Fibroblast of mammary gland (primary cell): ENCODE measurements around the gene RNF149.
"Not testable (repeated sequence)": the region's sequence is repeated elsewhere in the genome, so short reads cannot be mapped to it uniquely, and the experiment has no call there.

Experiments
- DNase-seq: peaks from one replicate; pipeline ENCODE4 v3.0.0-alpha.2; 2010; ENCODE audit warnings: low read depth
- H3K4me3 ChIP-seq: 2 replicates; pipeline ENCODE4 v1.5.1; 2011; ENCODE audit warnings: low read depth, mild to moderate bottlenecking, low read length, moderate library complexity; ENCODE audit not compliant: control insufficient read depth
- CTCF ChIP-seq: conservative IDR thresholded peaks from 2 replicates; pipeline ENCODE4 v1.5.1; 2011; ENCODE audit warnings: low read depth, low read length, inconsistent platforms; ENCODE audit not compliant: control insufficient read depth, insufficient read depth

Gene RNF149

GRCh38 chr2:101330253-101330933 is 21.9 kb upstream of the RNF149 start:
- no peak overlapping the region for H3K4me3 ChIP-seq
- TF ChIP-seq CTCF, result no peak
- no peak for DNase-seq

DNA sequence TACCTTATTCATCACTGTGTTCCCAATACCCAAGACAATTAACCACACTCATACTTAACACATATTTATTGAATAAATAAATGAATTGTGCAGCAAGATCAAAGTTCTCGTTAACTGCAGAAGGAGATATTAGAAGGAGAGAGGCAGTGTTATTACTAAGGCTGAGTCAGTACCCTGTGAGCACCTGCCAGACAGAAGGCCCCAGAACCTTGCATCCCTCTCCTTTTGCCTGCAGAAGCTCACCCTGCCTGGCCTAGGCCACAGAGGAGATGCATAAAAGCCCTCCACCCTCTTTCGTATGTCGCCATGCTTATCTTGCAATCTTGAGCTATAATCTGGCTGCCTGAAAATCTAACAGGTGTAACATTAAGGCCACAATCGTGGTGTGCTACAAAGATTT is 20.5 kb upstream of the RNF149 start:
- H3K4me3 ChIP-seq, result no peak overlapping the region
- TF ChIP-seq CTCF, result no peak
- DNase-seq, result no peak

- TF ChIP-seq CTCF, result no peak
- peak; percentile 61 for DNase-seq
- no peak overlapping the region for H3K4me3 ChIP-seq
Observed at GRCh38 chr2:101328474-101329007, 20.0 kb upstream of the RNF149 start.

DNA sequence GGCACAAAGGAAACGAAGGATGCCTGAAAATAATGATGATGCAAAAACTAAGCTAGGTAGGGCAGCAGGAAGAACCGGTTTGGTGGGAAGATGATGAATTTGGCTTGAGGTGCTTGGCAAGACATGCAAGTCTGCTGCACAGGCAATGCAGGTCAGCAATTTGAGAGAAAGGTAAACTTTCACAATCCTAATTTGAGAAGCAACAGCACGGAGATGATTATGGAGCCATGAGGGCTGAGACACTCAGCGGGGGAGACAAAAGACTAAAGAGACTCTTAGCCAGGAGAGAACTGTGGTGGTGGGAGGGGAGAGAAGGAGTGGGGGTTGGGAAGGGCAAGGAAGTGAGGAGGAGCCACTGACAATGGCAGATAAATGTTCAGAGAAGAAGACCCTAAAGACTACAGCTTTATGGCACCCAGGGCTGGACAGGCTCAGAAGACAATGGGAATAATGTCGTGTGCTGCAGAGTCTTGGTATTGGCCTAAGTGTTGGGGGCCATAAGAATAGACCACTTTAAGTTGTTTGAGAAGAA is 19.4 kb upstream of the RNF149 start:
- H3K4me3 ChIP-seq, result no peak overlapping the region
- no peak for TF ChIP-seq CTCF
- no peak for DNase-seq

DNA sequence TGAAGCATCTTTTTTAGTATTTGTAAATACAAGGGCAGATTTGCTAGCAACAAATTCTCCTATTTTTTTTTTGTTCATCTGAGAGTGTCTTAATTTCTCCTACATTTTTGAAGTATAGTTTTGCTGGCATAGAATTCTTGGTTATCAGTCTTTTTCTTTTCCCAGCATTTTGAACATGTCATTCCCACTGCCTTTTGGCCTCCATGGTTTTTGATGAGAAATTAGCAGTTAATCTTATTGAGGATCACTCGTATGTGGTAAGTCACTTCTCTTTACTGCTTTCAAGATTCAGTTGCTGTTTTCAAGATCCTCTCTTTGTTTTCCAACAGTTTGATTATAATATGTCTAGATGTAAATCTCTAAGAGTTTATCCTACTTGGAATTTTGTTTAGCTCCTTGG is 16.9 kb upstream of the RNF149 start:
- no peak overlapping the region for H3K4me3 ChIP-seq
- TF ChIP-seq CTCF, result no peak
- DNase-seq, result no peak

GRCh38 chr2:101316568-101316967 is 8.1 kb upstream of the RNF149 start:
- not testable (repeated sequence) for H3K4me3 ChIP-seq, DNase-seq

DNA sequence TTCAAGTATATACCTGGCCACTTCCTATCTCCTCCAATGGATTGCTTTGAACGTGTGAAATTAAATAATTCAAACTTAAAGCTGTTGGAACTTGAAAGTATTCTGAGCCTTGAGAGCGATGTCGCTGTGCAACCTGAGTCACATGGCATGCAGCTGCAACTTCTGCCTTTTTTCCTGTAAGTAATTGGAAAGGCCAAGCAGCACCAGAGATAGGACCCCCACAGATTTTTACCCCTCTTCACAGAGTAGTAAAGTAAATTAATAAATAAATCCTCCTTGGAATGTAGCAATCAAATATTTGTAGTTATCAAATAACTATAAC is 3.2 kb upstream of the RNF149 start:
- no peak overlapping the region for H3K4me3 ChIP-seq
- no peak for DNase-seq
- no peak for TF ChIP-seq CTCF
